Retina (tissue), 1 donor: ENCODE data around the gene FBXO10.
"Not testable (repeated sequence)": the region's sequence is repeated elsewhere in the genome, so short reads cannot be mapped to it uniquely, and the experiment has no call there.

Source experiments
- DNase-seq: peaks from one replicate; pipeline ENCODE4 v3.0.0-alpha.2; 2016

The FBXO10 gene

DNA sequence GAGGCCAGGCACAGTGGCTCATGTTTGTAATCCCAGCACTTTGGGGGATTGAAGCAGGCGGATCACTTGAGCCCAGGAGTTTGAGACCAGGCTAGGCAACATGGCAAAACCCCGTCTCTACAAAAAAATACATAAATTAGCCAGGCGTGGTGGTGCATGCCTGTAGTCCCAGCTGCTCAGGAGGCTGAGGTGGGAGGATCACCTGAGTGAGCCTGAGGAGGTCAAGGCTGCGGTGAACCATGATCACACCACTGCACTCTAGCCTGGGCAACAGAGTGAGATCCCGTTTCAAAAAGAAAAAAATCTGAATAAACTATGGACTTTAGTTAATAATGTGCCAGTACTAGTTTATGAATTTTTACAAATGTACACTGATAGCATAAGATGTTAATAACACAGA lies 66.1 kb downstream of the FBXO10 start:
- not testable (repeated sequence) for DNase-seq

DNA sequence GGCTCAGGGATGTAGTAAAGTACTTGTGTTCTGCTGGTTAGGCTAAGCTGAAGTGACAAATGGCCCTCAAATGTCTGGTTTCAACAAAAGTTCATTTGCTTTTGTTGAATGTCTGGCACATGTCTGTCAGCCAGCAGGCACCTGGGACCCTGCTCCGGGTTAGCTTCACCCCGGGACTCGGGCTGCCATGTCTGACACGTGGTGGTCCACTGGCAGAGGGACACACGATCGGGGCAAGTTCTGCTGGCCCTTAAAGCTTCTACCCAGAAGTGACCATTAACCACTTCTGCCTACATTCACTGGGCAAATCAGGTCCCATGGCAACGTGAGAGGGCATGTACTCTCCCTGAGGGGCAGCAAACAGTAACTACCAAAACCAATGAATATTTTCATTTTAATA lies 66.6 kb downstream of the FBXO10 start:
- no peak for DNase-seq

DNA sequence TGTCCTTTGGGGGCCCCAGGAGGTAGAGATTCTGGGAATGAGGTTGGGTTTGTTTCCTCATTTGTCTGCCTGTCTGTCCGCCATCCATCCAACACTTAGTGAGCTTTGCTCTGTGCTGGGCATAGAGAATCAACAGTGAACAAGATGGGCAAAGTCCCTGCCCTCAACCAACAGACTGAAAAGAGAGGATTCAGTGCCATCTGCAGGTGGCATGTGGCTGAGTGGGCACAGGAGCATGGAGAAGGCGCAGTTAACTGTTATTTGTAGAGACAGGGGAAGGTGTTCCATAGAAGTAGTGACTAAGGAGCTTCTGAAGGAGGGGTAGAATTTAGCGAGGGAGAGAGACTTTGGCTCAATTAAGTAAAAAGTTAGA lies 67.4 kb downstream of the FBXO10 start:
- no peak for DNase-seq

DNA sequence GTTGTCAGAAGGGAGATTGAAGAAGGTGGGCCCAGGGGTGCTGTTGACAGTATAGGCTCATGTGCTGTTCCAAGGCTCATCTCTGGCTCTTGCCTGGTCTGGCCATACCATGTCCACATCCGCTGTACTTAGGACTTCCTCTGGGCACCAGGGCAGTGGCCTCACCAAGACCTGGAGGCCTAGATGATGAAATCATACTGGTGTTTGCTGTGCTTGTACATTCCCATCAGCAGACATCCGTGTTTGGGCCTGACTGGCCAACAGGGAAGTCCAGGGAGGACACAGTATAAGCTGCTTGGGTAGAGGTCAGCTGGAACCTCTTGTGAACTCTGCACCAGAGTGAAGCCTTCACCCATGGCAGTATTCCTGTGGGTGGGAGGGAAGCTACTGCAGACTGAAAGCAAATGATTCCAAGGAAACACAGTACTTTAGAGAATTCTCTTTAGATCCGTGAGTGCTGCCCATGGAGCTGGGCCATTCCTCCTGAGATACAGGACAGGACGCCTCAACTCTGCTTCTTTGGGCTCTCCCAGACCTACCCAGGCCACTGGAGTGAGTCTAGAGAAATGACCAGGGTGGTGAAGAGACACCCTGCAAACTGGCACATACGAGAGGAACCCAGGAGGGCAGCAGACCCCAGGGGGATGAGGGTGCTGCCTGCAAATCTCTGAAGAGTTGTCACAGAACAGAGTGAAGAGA lies 67.9 kb downstream of the FBXO10 start:
- no peak for DNase-seq

DNA sequence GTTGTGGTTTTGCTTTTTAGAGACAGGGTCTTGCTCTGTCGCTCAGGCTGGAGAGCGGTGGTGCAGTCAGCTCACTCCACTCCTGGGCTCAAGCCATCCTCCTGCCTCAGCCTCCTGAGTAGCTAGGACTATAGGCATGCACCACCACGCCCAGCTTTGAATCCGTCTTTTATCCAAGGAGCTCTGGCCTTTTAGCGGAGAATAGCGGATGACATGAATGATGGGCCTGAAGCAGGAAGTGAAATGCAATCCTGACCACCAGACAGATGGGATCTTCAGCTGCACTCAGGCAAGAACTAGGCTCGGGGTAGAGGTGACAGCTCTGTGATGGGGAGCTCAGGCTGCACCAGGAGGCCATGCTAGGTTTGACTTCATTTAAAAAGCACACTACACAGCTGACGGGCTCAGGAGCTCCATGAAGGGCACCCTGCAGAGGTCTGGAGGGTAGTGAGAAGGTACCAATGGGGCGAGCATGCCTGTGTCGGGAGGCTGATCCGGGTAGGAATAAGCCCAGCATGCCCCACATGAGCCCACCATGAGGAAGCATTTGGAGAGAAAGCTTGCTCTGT lies 68.5 kb downstream of the FBXO10 start:
- DNase-seq = no peak

DNA sequence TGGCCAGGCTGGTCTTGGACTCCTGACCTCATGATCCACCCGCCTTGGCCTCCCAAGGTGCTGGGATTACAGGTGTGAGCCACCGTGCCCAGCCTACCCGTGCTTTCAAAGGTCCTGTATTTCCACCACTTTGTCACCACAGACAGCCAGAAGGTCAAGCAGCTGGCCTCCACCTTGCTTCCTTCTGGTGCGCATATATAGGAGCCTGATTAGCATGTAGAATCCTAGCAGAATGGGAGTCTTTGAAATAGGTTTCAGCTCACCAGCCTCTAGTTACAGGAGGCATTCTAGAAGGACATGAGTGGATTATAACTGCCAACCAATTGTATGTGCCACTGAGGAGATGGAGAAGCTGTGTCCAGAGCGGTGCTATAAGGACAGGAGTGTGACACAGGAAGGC lies 71.6 kb downstream of the FBXO10 start:
- no peak for DNase-seq

DNA sequence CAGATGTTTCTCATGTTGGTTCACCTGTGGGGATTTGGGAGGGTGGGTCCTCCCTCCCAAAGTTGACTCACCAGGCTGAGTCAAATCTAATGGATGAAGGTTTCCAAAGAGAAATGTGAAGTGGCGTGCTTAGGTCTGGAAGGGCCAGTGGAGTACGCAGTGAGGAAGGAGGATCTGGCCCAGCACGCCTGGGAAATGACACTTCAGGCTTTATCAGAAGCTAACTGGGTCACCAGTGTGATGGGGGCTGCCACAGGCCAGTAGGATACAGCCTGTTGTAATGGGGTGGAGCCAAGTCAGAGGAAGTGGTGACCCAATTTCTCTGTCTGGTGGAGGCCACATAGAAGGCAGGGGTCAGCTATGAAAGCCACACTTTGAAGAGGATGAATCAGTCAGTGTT lies 72.4 kb downstream of the FBXO10 start:
- DNase-seq = no peak

DNA sequence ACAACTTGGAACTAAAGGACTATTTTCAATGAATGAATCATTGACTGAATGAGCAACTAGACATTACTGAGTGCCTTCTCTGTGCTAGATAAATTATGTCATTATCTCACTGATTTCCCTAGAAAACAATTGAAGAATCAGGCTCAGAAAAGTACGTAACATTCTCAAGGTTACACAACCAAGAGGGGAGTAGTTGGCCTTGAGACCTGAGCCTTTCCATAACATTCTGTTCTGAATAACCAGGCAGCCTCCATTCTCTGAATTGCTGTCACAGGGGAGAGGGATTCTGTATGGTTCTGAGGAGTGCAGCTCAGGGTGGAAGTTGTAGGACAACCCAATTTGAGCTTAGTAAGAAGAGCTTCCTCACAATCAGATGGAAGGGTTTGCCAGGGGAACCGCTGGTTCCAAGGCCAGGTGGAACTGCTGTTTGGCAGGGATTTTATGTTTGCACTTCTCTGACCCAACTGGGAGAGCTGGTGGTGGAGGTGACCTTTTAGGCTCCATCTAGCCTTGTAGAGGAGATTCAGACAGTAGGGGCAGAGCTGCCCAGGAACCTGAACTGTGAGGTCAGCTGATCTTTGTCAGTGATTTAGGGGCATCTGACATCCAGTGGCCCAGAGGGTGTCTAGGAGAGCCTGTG lies 74.1 kb downstream of the FBXO10 start:
- DNase-seq = no peak

DNA sequence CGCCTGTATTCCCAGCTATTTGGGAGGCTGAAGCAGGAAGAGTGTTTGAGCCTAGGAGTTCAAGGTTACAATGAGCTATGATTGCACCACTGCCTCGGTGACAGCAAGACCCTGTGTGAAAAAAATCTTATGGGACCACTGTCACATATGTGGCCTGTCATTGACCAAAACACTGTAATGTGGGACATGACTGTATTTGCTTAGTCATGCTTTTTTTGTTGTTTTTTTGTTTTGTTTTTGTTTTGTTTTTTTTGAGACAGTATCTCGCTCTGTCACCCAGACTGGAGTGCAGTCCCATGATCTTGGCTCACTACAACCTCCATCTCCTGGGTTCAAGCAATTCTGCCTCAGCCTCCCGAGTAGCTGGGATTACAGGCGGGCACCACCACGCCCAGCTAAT lies 76.9 kb downstream of the FBXO10 start:
- no peak for DNase-seq

DNA sequence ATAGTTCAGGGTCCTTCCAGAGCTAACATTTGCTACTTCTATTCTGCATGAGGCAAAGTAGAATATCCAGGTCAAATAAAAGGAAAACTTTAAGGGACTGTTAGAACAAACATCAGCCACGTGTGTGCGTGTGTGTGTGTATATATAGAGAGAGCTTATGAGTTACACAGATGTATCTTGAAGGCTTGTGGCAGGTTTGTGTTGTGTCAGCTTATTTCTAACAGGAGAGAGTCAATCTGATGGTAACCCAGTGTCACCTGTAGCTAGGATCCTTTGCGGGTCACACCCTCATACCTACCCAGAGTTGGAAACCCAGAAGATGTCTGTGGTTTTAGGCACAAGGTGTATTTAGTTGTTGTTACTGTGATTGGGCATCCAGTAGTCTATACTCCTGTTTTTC lies 77.7 kb downstream of the FBXO10 start:
- DNase-seq = no peak

DNA sequence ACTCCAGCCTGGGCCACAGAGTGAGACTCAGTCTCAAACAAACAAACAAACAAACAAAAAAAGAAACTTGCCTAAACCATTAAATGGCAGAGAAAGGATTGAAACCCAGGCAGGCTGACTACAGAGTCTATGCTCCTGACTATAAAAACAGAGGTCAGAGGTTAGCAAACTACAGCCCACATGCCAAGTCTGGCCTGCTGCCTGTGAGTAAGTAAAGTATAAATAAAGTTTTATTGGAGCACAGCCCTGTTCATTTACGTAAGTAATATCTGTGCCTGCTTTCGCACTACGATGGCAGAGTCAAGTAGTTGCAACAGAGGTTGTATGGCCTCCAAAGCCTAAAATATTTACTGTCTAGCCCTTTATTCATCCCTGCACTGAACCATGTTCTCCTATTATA lies 78.9 kb downstream of the FBXO10 start:
- DNase-seq = no peak

DNA sequence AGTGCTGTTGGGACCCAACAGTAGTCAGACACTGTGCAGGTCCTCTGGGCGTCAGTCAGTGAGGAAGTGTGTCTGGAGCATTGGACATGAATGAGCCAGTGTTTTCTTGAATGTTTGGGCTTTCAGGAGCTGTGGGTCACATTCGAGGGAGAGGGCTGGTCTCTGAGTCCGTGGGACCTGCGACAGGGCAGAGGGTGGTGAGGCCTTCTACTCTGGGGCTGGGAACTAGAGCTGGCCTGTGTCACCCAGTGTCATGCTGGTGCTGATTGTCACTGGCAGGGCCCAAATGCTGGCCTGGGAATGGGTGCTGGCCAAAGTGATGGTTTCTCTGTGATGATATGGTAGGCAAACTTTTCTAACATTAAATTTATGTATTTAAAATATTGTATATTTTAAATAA lies 80.2 kb downstream of the FBXO10 start:
- DNase-seq = no peak

DNA sequence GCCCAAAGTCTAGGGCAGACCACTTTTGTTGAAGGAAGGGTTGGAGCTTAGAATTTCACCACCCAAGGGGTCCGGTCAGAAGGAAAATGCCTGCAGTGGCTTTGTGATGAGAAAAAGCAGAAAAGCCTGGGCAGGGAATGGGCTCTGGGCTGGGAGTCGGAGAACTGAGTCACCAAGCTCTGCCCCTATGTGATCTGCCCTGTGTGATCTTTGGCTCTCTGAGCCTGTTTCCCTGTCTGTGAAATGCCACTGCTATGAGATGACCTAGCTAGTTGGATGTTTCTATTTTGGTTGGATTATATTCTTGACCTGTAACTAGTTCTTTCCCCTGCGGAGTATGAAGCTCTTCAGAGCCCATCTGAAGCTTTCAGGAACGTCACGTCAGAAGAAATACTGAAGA lies 80.6 kb downstream of the FBXO10 start:
- no peak for DNase-seq

DNA sequence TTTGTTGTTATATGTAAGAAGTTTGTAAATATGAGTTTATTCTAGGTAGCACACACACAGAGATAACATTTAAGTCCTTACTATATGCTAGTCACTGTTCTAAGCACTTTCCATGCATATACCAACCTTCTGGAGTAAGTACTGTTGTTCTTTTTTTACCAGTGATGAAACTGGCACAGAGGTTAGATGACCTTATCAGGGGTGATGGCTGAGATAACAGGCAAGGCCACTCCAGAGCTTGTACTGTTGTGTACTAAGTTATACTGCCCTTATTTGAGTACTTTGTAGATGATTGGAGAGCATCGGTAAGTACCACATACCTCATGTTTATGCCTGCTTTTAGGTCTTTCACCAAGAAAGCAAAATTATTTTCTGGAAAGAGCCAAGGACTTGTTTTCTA lies 84.2 kb downstream of the FBXO10 start:
- no peak for DNase-seq

DNA sequence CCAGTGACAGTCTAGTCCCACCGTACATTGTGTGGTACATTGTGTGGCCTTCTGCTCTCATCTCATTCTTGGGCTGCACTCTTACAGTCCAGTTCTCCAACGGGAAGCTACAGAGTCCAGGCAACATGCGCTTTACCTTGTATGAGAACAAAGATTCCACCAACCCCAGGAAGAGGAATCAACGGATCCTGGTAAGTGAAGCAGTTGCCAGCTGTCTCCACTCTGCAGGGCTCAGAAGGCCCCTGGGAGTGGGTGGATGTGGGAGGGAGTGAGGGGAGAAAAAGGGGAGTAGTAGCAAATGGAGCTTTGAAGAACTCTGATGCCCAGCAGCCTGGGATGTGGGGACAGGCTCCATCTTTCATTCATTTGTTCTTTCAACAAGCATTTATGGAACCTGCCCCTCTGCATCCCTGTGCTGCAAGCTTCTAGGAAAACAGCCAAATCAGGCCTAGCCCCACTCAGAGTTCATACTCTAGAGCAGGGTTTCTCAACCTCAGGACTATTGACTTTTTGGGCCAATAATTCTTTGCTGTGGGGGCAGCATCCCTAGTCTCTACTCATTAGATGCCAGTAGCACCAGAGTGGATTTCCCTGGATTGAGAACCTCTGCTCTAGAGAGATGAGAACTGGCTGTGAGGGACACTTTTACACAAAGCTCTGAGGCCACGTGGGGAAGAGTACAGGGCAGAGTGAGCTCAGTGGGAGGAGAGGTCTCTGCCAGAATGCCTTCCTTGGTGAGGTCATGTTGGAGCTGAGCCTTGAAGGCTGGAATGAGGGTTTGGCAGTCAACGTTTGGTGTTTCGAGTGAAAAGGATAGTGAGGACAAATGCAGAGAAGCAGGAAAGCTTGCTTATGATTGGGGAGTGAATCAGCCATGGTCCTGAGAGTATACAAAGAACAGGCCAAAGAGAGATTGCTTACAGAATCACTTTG lies 89.3 kb downstream of the FBXO10 start:
- DNase-seq = peak; percentile 25

DNA sequence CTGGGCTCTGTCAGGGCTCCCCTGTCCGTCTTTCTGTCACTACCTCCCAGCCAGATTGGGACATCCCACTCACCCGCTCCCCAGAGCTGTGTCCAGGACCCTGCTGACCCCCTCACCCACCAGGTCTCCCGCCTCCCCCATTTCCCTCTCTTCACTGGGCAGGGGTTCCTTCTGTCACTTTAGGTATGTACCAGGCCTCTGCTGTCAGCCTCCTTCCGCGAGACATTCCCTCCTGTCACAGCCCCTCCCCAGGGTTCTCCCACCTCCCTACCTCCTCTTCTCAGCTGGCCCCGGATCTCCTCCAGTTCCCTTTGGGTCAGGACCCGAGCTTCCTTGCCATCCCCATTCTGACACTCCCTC lies 89.9 kb downstream of the FBXO10 start:
- DNase-seq = no peak

DNA sequence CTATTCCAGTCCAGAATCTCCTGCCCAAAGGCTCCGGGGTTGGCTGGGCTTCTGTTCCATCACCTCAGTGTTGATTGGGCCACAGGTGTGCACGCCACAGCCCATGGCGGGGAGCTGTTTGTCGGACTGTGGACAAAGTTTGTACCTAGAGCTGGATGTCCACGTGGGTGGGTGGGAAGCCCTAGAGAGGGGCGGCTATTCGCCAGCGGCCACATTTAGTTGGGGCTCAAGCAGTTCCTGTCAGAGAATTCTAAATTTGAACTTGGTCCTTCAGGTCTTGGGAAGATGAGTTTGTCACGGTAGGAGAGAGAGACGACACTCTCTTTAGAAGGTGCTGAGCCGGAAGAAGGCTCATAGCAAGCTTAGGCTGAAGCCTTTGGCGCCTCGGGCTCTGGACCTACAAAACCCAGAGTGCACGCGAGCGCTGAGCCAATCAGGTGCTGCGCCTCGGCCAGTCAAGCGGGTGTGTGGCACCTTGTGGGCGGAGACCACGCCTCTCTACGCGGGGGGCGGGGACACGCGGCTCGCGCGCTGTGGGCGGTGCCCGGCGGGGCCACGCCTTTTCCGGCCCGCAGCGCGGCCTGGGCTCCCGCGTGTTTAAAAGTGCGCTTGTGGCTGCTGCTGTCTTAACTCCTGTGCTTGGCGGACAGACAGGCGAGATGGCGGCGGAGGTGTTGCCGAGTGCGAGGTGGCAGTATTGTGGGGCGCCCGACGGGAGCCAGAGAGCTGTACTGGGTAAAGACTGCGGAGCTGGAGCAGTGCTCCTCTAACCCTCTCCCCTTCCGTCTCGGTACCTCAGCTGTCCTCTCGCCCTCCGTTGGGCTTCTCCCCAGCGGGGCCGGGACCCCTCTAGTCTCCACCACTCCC lies 90.6 kb downstream of the FBXO10 start, which contains the start of gene POLR1E:
TSS of gene POLR1E (plus strand) at position 560 of the 867 bp plus-strand sequence. CDS start at position 660, 100 bp downstream.
- peak; percentile 94 for DNase-seq

DNA sequence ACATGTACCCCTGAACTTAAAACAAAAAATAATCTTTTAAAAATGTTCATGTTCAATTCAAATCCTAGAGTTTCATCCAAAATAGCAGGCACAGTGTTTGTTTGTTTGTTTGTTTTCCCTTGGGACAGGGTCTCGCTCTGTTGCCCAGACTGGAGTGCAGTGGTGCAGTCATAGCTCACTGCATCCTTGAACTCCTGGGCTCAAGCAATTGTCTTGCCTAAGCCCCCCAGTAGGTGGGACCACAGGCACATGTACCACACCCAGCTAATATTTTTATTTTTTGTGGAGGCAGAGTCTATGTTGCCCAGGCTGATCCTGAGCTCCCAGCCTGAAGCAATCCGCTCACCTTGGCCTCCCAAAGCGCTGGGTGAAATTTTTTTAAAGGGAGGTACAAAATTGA lies 95.4 kb downstream of the FBXO10 start:
- DNase-seq = no peak

DNA sequence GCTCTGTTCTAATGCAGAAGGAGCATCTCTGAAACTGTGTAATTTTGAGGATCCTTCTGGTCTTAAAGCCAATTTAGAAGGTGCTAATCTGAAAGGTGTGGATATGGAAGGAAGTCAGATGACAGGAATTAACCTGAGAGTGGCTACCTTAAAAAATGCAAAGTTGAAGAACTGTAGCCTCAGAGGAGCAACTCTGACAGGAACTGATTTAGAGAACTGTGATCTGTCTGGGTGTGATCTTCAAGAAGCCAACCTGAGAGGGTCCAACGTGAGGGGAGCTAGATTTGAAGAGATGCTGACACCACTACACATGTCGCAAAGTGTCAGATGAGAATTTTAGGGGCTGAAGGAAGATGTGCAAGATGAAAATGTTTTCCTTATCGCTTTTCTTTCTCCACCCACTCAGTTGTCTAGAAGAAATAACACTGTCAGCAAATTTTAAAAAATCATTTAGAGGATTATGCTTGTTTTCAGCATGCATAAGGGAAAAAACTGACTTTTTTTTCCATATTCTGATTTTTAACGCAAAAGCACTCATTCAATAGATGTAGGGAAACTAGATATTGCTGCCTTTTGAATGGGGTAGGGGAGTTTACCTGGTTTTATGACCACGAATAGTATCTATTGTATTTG lies 98.1 kb downstream of the FBXO10 start:
- DNase-seq = not testable (repeated sequence)

DNA sequence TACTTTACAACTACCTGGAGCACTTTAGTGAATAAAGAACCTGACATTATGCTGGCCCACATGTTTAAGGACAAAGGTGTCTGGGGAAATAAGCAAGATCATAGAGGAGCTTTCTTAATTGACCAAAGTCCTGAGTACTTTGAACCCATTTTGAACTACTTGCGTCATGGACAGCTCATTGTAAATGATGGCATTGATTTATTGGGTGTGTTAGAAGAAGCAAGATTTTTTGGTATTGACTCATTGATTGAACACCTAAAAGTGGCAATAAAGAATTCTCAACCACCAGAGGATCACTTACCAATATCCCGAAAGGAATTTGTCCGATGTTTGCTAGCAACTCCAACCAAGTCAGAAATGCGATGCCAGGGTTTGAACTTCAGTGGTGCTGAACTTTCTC lies 98.7 kb downstream of the FBXO10 start:
- DNase-seq = not testable (repeated sequence)

DNA sequence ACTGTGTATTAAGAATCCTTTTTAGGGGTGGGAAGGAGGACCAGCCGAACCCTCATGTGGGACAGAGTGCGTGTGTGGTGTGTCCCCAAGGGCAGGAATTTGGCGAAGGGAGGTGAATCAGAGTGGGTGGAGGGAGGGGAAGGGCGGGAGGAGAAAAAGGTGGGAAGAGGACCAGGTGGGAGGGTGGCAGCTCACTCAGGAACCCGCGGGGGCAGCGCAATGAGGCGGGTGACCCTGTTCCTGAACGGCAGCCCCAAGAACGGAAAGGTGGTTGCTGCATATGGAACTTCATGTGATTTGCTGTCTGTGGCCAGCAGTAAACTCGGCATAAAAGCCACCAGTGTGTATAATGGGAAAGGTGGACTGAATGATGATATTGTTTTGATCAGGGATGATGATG lies 99.2 kb downstream of the FBXO10 start:
- no peak for DNase-seq

DNA sequence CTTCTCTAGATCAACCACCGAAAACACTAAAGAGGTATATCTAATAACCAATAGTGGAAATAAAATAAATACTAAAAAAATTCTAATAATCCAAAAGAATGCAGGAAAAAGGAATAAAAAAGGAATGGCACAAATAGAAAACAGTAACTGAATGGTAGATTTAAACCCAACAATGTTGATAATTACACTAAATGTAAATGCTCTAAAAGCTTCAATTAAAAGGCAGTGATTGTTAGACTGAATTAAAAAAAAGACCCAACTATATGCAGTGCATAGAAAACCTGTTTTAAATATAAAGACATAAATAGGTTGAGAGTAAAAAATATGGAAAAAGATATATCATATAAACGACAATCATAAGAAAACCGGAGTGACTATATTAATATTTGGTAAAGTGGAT lies 101.7 kb downstream of the FBXO10 start:
- no peak for DNase-seq
